Activated CD8-positive, alpha-beta memory T cell treated with anti-CD3 and anti-CD28 coated beads for 48 hours (primary cell): ENCODE data around the gene MPC1L.

Experiments used
- DNase-seq, 3 experiments: peaks; one replicate each; pipeline ENCODE4 v3.0.0-alpha.2; 2020; ENCODE audit warnings: low read depth in 2 of 3, low spot score in 2 of 3

MPC1L gene

GRCh38 chrX:40625294-40625693 is 2.1 kb downstream of the MPC1L start:
- no peak for DNase-seq

GRCh38 chrX:40628506-40628905 is 5.3 kb downstream of the MPC1L start:
- DNase-seq, result no peak

DNA sequence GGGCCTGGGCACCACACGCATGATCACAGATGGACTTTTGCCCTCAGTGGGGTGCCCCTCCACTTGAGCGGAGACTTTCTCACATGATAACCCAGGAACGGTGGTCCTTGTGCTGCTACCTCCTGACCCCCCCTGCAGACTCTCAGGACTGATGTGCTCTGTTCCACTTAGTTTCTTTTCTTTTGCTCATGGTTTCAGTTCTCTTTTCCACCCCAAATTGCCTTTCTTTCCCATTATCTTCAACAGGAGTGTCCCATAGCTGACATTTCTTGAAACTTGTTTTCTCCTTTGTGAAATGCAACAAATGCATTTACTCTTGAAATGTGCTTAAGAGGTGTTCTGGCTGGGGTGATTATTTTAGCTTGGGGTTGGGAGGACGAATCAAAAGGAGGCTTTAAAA is 9.0 kb downstream of the MPC1L start:
- DNase-seq, result no peak

GRCh38 chrX:40637687-40638086 is 14.5 kb downstream of the MPC1L start:
- DNase-seq, result no peak

- no peak for DNase-seq
These were observed 20.9 kb downstream of the MPC1L start for GRCh38 chrX:40644176-40644575.

DNA sequence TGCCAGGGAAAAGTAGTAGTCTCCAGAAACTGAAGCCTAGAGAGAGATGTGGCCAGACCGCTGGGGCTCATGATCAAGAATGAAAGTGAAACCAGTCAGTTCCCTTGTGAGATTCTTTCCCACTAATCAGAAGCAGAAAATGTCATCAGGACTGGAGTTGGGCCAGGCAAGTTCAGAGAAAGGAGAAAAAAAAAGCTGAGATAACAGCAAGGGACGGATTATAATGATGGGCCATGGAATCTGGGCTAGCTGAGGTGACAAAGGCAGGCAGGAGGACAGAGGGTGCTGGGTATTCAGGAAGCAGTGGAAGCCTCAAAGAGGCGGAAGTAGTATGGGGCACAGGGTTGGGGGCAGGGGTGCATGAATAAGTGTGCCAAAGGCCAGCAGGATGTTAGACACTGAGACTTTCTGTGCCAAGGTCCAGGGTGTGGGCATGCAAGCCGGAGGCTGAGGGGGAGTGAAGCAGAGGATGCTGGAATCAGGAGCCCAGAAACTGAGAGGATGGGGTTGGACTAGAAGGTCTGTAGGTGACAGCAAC is 21.7 kb downstream of the MPC1L start:
- DNase-seq, result peak in 2 of 3 experiments; percentile 11 to 29

- peak in 2 of 3 experiments; percentile 4 to 32 for DNase-seq
These were observed 23.5 kb downstream of the MPC1L start for GRCh38 chrX:40646489-40647306.

DNA sequence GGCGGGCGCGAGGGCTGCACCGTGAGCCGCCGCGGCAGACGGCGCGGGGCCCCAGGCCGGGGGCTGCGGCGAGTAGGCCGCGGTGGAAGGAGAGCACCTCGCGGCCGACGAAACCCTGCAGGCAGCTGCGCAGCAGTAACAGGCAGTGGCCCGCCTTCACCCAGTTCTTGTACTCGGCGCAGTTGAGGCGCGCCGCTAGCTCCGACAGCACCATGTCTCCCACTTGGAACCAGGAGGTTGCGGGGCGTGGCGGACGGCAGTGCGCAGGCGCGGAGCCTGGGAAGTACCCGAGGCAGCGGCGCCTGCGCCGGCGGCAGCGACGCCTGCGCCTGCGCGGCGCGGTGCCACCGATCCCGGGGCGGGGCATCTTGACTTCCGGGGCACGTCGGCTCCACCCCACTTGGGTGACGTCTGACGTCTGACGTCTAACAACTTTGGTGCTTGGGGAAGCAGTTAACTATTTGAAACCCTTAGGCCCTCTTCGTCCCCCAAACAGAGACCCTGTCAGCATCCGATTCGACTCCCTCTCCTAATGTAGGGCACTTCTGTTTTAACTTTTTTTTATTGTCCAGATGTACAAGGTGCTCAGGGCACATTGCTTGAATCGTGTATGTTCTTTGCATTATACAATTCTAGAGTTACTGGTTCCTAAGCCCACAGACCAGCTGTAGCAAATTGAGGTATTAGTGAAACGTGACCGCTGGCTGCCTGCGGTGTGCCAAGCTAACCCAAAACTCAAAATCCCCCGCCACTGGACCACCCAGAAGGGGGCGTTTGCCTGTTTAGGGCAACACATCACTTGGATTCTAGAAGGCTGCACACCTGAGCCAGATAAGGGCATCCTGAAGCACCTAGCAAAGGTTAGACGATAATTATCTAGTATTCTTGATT is 24.3 kb downstream of the MPC1L start, which contains the start of gene CXorf38:
Gene CXorf38, minus strand, starts transcription at position 255 of the 891 bp plus-strand sequence. Its CDS starts 41 bp downstream, at position 214.
- peak; percentile 70 to 94 (median 84) for DNase-seq

DNA sequence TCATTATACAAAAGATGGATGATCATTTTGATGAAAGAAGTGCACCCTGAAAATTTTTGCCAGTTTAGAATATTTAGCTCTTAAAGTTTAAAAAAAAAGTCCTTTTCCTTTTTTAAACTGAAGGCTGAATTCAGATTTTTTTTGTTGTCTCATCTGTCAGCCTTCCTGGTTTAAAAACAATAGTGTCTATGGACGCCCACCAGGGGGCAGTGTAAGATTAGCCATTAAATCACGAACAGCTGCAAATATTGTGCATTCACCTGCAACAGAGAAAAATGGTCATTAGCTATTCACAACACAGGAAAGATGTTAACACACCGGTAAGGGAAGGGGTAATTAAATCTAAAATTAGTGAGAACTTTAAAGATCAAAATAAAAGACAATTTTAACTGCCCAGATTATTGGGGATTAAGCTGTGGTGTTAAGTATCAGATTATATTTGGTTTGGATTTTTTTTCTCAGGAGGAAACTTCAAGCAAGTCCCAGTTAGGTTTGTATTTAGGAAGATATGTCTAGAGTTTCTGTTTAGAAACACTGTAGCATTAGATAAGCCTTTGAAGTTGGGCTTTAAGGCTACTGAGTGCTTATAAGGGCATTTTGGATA is 28.5 kb downstream of the MPC1L start:
- peak; percentile 22 to 39 (median 37) for DNase-seq

DNA sequence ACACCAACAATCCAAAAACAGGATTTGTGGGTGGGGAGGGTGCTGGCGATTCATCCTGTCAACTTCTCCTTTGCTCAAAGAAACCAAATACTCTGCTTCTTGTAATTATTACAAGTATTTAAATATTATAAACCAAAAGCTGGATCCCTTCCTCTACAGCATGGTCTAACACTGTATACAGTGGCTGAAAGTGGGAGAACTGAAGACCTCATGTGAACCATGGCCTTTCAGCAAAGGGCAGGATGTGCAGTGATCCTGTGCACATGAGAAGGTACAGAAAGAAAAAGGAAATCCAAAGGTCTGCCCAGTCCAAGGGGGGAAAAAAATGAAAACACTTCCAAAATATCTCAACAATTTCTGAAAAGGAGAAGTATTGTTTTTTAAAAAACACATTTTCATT is 29.4 kb downstream of the MPC1L start:
- no peak for DNase-seq

DNA sequence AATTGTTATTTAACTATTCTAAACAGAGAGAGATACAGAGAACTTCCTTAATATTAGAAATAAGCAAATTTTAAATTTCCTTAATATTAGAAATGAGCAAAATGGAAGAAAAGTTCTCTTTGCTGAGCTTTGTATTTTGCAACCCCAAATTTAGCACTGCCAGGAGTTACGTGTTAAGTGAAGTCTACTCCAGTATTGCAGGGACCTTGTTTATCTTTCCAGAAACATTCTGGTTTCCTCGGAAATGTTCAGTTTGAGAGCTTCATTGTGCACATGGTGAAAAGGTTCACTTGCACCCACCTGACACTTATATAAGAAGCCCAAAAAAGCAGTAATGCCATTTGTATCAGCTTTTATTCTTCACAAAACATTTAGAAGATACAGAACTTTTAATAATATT is 30.3 kb downstream of the MPC1L start:
- no peak for DNase-seq

DNA sequence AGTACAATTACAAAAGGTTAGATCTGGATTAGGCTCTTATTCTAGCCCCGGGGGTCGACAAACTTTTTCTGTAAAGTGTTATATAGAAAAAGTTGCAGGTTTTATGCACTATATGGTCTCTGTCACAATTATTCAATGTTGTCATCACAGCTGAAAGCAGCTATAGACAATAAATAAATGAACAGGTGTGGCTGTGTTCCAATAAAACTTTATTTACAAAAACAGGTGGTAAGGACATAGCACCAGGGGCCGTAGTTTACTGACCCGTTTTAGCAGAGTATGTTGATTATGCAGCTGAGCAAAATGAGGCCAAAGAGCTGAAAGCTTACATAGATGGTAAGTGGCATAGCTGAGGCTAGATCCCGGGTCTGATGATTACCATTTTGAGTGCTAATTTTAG is 37.2 kb downstream of the MPC1L start:
- DNase-seq, result no peak

GRCh38 chrX:40661489-40661888 is 38.3 kb downstream of the MPC1L start:
- DNase-seq, result no peak

- no peak for DNase-seq
These were observed 40.0 kb downstream of the MPC1L start for GRCh38 chrX:40663078-40663740.

DNA sequence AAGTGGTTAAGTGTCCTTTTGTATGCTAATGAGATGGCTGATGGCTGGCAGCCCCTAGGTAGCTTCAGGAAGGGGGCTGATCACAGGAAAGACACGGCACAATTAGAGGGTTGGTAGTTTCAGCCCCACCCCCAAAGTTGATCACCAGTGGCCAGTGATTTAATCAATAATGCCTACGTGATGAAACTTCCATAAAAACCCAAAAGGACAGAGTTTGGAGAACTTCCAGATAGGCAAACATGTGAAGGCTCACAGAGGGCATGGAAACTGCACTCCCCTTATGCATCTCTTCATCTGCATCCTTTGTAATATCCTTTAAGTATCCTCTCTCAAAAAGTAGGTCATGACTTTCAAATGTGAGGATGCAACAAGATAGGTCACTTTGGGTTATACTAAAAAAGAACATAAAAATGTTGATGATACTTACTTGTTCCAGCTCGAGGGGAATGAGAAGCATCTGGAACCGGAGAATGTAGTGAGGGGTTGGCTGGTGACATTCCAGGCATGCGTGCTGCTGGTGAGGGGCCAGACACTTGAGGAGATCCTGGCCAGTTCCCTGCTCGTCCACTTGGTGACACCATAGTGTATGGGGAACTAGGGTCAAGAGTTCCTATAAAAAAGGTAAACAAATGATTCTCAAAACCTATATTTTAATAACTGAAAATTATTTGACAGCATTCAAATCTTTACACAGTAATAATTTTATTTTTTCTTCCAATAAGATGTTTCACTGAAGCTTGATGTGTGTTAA is 40.8 kb downstream of the MPC1L start:
- DNase-seq, result no peak

DNA sequence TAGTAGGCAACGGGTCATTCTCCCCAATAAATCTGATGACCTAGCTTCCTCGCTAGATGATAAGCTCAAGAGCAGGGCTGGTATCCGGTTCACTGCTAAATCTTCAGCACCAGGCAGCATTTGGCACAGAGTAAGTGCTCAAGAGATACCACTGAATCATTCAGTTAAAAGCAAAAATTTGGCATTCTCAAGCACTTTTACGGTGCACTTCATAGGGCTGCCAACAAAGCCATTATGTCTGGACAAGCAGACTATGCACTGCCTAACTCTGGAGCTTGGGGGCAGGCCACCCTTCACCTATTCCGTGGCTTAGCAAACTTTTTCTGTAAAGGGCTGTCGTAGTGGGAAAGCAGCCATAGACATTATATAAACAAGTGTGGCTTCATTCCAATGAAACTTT is 47.9 kb downstream of the MPC1L start:
- no peak for DNase-seq
